ENCODE measurements around the gene ATG9B. TPM values are rescaled to one million over a fixed set of nuclear protein-coding genes. Genes with fewer than 3 reads are reported as not detected.

ATG9B gene
- total RNA-seq, 3 donors from 2014 or later (not counting 1 experiment from before 2014, with no cell fraction given): 4.4 to 4.6 (median 4.5) TPM

DNA sequence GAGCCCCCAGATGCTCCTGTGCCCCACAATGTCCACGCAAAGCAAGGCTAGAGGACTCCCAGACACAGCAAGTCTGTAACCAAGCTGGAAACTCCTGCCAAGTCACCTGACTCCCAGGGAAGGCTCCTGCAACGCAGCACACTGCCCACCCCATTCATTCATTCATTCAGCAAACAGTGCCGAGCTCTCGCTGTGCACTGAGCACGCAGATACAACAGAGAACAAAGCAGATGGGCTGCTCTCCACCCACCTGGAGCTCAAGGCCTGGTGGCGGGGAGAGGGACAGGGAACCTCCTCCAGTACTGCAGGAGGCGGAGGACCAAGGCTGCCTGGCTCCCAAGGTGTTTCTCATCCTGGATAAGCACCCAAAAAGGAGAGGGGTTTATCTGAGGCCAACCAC is 54.8 kb downstream of the ATG9B start:
- 78% methylated on average over 7 of the region's 7 CpGs for WGBS (ENCODE audit: insufficient coverage)
- H3K4me1 ChIP-seq (ENCODE audit: control insufficient read depth, insufficient read depth, low read length): peaks cover 7% of the 10 kb centered on the region
- H3K4me1 Mint-ChIP-seq: peaks cover 0 to 5% of the 10 kb centered on the region in 2 donors
- no peaks in the 10 kb centered on the region for H3K36me3 Mint-ChIP-seq
- no peak overlapping the region for H3K4me3 ChIP-seq (ENCODE audit: low read length)
- no peak overlapping the region for H3K27ac Mint-ChIP-seq
- H3K4me3 Mint-ChIP-seq: no peak overlapping the region
- no peak for ATAC-seq
- peaks cover 4% of the 10 kb centered on the region for H3K27me3 ChIP-seq (ENCODE audit: control insufficient read depth, insufficient read depth, low read length)
- no peak overlapping the region for H3K27ac ChIP-seq (ENCODE audit: low read length)
- peaks cover 23 to 30% of the 10 kb centered on the region in 2 donors for H3K27me3 Mint-ChIP-seq (ENCODE audit: low read depth in 2 of 2)
- TF ChIP-seq, protein P1, sequence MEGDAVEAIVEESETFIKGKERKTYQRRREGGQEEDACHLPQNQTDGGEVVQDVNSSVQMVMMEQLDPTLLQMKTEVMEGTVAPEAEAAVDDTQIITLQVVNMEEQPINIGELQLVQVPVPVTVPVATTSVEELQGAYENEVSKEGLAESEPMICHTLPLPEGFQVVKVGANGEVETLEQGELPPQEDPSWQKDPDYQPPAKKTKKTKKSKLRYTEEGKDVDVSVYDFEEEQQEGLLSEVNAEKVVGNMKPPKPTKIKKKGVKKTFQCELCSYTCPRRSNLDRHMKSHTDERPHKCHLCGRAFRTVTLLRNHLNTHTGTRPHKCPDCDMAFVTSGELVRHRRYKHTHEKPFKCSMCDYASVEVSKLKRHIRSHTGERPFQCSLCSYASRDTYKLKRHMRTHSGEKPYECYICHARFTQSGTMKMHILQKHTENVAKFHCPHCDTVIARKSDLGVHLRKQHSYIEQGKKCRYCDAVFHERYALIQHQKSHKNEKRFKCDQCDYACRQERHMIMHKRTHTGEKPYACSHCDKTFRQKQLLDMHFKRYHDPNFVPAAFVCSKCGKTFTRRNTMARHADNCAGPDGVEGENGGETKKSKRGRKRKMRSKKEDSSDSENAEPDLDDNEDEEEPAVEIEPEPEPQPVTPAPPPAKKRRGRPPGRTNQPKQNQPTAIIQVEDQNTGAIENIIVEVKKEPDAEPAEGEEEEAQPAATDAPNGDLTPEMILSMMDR (IDR thresholded peaks at IDR 0.05): no peak
- no peaks in the 10 kb centered on the region for H3K9me3 Mint-ChIP-seq
- H3K36me3 ChIP-seq (ENCODE audit: control insufficient read depth, insufficient read depth, low read length): no peaks in the 10 kb centered on the region
- no peaks in the 10 kb centered on the region for H3K9me3 ChIP-seq (ENCODE audit: control insufficient read depth, insufficient read depth, low read length)
- intact Hi-C loops (cut with micrococcal nuclease): no loop called here
- DNase-seq: no peak

DNA sequence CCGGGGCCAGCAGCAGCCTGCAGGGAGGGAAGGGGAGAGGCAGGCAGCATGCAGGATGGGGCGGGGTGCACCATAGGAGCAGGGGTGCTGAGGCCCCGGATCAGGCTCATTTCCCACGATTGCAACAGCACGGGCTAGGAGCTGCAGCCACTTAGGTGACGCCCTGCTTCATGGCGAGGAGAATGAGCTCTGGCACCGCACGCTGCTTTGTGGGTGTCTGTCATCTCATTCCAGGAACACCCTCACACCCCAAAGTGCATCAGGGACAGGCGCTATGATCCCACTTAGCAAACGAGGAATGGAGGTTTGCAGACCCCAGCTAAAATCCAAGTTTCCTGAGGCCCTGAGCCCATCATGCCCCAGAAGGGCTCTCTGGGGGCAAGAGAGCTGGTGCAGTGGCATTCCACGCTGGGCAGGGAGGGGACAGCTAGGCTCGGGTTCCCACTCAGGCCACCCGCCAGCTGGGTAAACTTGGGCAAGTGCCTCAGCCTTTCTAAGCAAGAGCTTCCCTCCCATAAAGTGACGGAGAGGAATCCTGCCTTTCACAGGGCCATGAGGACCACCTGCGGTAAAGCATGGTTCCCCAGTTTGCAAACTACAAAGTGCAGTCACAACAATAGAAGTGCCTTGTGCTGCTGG is 55.4 kb downstream of the ATG9B start:
- TF ChIP-seq, protein P1 (IDR thresholded peaks at IDR 0.05): no peak
- Histone ChIP-seq H3K27me3 (ENCODE audit: control insufficient read depth, insufficient read depth, low read length) (peaks cover 7% of the 10 kb centered on the region), H3K9me3 (ENCODE audit: control insufficient read depth, insufficient read depth, low read length) (no peaks in the 10 kb centered on the region), H3K27ac (ENCODE audit: low read length) (no peak overlapping the region), H3K4me1 (ENCODE audit: control insufficient read depth, insufficient read depth, low read length) (peaks cover 2% of the 10 kb centered on the region), H3K36me3 (ENCODE audit: control insufficient read depth, insufficient read depth, low read length) (no peaks in the 10 kb centered on the region), H3K4me3 (ENCODE audit: low read length) (no peak overlapping the region)
- no peak overlapping the region for H3K27ac Mint-ChIP-seq
- no peaks in the 10 kb centered on the region for H3K36me3 Mint-ChIP-seq
- no peaks in the 10 kb centered on the region for H3K4me1 Mint-ChIP-seq
- DNase-seq (no peak), ATAC-seq (no peak)
- H3K27me3 Mint-ChIP-seq (ENCODE audit: low read depth in 2 of 2): peaks cover 23 to 34% of the 10 kb centered on the region in 2 donors
- no peaks in the 10 kb centered on the region for H3K9me3 Mint-ChIP-seq
- no peak overlapping the region for H3K4me3 Mint-ChIP-seq
- 63% methylated on average over 16 of the region's 16 CpGs for WGBS (ENCODE audit: insufficient coverage)
- intact Hi-C loops (cut with micrococcal nuclease): no loop called here

DNA sequence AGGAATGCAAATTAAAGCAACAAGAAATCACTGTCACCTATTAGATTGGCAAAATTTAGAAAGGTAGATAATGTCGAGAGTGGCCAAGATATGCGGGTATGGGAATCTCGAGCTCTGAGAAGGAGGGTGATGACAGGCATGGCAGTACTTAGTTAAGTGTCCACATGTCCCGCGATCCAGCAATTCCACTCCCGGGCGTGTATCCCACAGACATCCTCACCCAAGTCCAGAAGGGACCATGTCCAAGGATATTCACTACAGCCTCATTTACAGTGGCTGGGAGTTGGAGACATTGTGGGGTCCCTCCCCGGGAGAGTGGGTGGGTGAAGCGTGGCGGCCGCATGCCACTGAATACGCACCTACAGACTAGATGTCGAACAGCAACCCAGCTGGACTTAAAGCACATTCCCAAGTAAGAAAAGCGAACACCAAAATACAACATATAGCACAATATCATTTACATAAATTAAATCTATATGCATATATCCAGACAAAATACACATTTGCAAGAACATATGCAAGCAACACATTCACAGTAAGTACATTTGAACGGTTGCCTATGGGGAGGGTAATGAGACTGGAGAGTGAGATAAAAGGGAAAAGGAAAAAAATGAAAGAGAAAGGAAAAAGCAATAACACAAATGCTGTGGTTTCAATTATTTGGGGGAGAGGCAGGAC is 56.1 kb downstream of the ATG9B start:
- Histone ChIP-seq H3K27me3 (ENCODE audit: control insufficient read depth, insufficient read depth, low read length) (peaks cover 7% of the 10 kb centered on the region), H3K4me3 (ENCODE audit: low read length) (no peak overlapping the region), H3K9me3 (ENCODE audit: control insufficient read depth, insufficient read depth, low read length) (no peaks in the 10 kb centered on the region), H3K36me3 (ENCODE audit: control insufficient read depth, insufficient read depth, low read length) (no peaks in the 10 kb centered on the region), H3K27ac (ENCODE audit: low read length) (no peak overlapping the region), H3K4me1 (ENCODE audit: control insufficient read depth, insufficient read depth, low read length) (no peaks in the 10 kb centered on the region)
- WGBS (ENCODE audit: insufficient coverage): 92% methylated on average over 14 of the region's 15 CpGs
- H3K36me3 Mint-ChIP-seq: no peaks in the 10 kb centered on the region
- TF ChIP-seq, protein P1 (IDR thresholded peaks at IDR 0.05): no peak
- intact Hi-C loops (cut with micrococcal nuclease): no loop called here
- no peak for ATAC-seq
- H3K27ac Mint-ChIP-seq: no peak overlapping the region
- no peaks in the 10 kb centered on the region for H3K4me1 Mint-ChIP-seq
- H3K4me3 Mint-ChIP-seq: no peak overlapping the region
- peaks cover 24 to 34% of the 10 kb centered on the region in 2 donors for H3K27me3 Mint-ChIP-seq (ENCODE audit: low read depth in 2 of 2)
- no peak for DNase-seq
- no peaks in the 10 kb centered on the region for H3K9me3 Mint-ChIP-seq
